CD8-positive, alpha-beta memory T cell (primary cell): ENCODE measurements around the gene TMEM255B. TPM values are rescaled to one million over a fixed set of nuclear protein-coding genes. Genes with fewer than 3 reads are reported as not detected.

ENCODE experiments used
- CTCF ChIA-PET: fragments of 350-600 bp; sonication (Branson Sonifier 250); formaldehyde crosslinking; loops from one replicate; lab custom pipeline; 2021; ENCODE audit warnings: antibody characterized with exemption; lab: Charles Lee
- POLR2A ChIA-PET: fragments of 350-600 bp; sonication (Branson Sonifier 250); formaldehyde crosslinking; loops from one replicate; lab custom pipeline; 2021; ENCODE audit warnings: antibody characterized with exemption; lab: Charles Lee
- DNase-seq, 5 donors: peaks; one replicate each; pipeline versions ENCODE4 v3.0.0 to v3.0.0-alpha.2; 2020 to 2022; ENCODE audit warnings: mixed read lengths in 1 of 5
- H3K27ac ChIP-seq: one replicate; pipeline ENCODE4 v1.7.0; 2013; ENCODE audit warnings: low read depth, mild to moderate bottlenecking, low read length, moderate library complexity
- H3K27me3 ChIP-seq: 2 replicates; pipeline ENCODE4 v1.7.0; 2013; ENCODE audit warnings: low read length, mild to moderate bottlenecking; ENCODE audit not compliant: insufficient read depth, poor library complexity, severe bottlenecking
- H3K36me3 ChIP-seq: 2 replicates; pipeline ENCODE4 v1.7.0; 2013; ENCODE audit warnings: mild to moderate bottlenecking, low read length, moderate library complexity; ENCODE audit not compliant: insufficient read depth
- H3K4me1 ChIP-seq: 2 replicates; pipeline ENCODE4 v1.7.0; 2013; ENCODE audit warnings: mild to moderate bottlenecking, low read length, moderate library complexity; ENCODE audit not compliant: insufficient read depth
- H3K4me3 ChIP-seq: 2 replicates; pipeline ENCODE4 v1.7.0; 2013; ENCODE audit warnings: mild to moderate bottlenecking, low read length
- H3K9me3 ChIP-seq: 2 replicates; pipeline ENCODE4 v1.7.0; 2013; ENCODE audit warnings: mild to moderate bottlenecking, low read length
- H3K27ac Mint-ChIP-seq, 8 donors: one replicate each; pipeline ENCODE4 v1.8.0; 2020 to 2021; ENCODE audit warnings: mixed read lengths in 8 of 8, mild to moderate bottlenecking in 6 of 8, inconsistent platforms in 3 of 8, moderate library complexity in 3 of 8
- H3K27me3 Mint-ChIP-seq, 2 donors: one replicate each; pipeline ENCODE4 v1.8.0; 2020 to 2021; ENCODE audit warnings: mixed read lengths in 2 of 2, mild to moderate bottlenecking in 1 of 2, moderate library complexity in 1 of 2
- H3K36me3 Mint-ChIP-seq, 3 donors: one replicate each; pipeline ENCODE4 v1.8.0; 2020 to 2021; ENCODE audit warnings: mixed read lengths in 3 of 3, inconsistent platforms in 1 of 3, mild to moderate bottlenecking in 1 of 3
- H3K4me1 Mint-ChIP-seq, 3 donors: one replicate each; pipeline ENCODE4 v1.8.0; 2020 to 2021; ENCODE audit warnings: mixed read lengths in 3 of 3, inconsistent platforms in 1 of 3, mild to moderate bottlenecking in 1 of 3
- H3K4me3 Mint-ChIP-seq, 7 donors: one replicate each; pipeline ENCODE4 v1.8.0; 2020 to 2021; ENCODE audit warnings: mixed read lengths in 7 of 7, mild to moderate bottlenecking in 6 of 7, moderate library complexity in 4 of 7, inconsistent platforms in 2 of 7
- H3K9me3 Mint-ChIP-seq, 5 donors: one replicate each; pipeline ENCODE4 v1.8.0; 2020 to 2022; ENCODE audit warnings: mixed read lengths in 5 of 5, mild to moderate bottlenecking in 3 of 5, moderate library complexity in 2 of 5, inconsistent platforms in 1 of 5
- polyA plus RNA-seq: library from polyadenylated mRNA; unstranded; fragments of 300-500 nt; fragmentation: Illumina TruSeq; gene quantifications from one replicate; pipeline ENCODE4 v1.2.3, GENCODE V29; 2021
- total RNA-seq, 2 experiments: library from RNA; stranded (reverse); gene quantifications; one replicate each; pipeline ENCODE4 v1.2.3, GENCODE V29; 2021

The TMEM255B gene
- total and polyA plus RNA-seq, 3 experiments from 2014 or later, result 0.57 to 0.69 TPM; not detected in 1

GRCh38 chr13:113753171-113753570, 5.9 kb upstream of the TMEM255B start:
- H3K27ac ChIP-seq, result no peak overlapping the region
- H3K27ac Mint-ChIP-seq, result no peak overlapping the region
- peaks cover 0 to 2% (median 0%) of the 10 kb centered on the region in 3 donors for H3K4me1 Mint-ChIP-seq
- no peaks in the 10 kb centered on the region for H3K36me3 Mint-ChIP-seq
- no peak for DNase-seq
- no peaks in the 10 kb centered on the region for H3K36me3 ChIP-seq
- H3K4me3 ChIP-seq, result no peak overlapping the region
- H3K4me3 Mint-ChIP-seq, result peak overlapping the region in 1 of 7 donors; percentile 27
- peaks cover 1% of the 10 kb centered on the region for H3K27me3 ChIP-seq
- POLR2A ChIA-PET, result no interaction called here
- peaks cover 9 to 21% of the 10 kb centered on the region in 2 donors for H3K27me3 Mint-ChIP-seq
- peaks cover 0 to 4% (median 0%) of the 10 kb centered on the region in 5 donors for H3K9me3 Mint-ChIP-seq
- no peaks in the 10 kb centered on the region for H3K9me3 ChIP-seq
- no peaks in the 10 kb centered on the region for H3K4me1 ChIP-seq
- CTCF ChIA-PET, result no interaction called here

- peaks cover 7% of the 10 kb centered on the region for H3K27me3 ChIP-seq
- no peaks in the 10 kb centered on the region for H3K36me3 Mint-ChIP-seq
- H3K9me3 ChIP-seq, result no peaks in the 10 kb centered on the region
- peaks cover 15 to 27% of the 10 kb centered on the region in 2 donors for H3K27me3 Mint-ChIP-seq
- H3K36me3 ChIP-seq, result no peaks in the 10 kb centered on the region
- no peak overlapping the region for H3K27ac Mint-ChIP-seq
- H3K27ac ChIP-seq, result no peak overlapping the region
- no peak overlapping the region for H3K4me3 ChIP-seq
- no peak overlapping the region for H3K4me3 Mint-ChIP-seq
- POLR2A ChIA-PET, result no interaction called here
- H3K9me3 Mint-ChIP-seq, result peaks cover 0 to 4% (median 0%) of the 10 kb centered on the region in 5 donors
- H3K4me1 Mint-ChIP-seq, result peaks cover under 1 to 5% (median 4%) of the 10 kb centered on the region in 3 donors
- no peak for DNase-seq
- H3K4me1 ChIP-seq, result peaks cover 6% of the 10 kb centered on the region
- CTCF ChIA-PET, result no interaction called here
These were observed 4.8 kb upstream of the TMEM255B start for GRCh38 chr13:113754242-113754641.

GRCh38 chr13:113754691-113755090, 4.3 kb upstream of the TMEM255B start:
- Histone ChIP-seq H3K9me3 (no peaks in the 10 kb centered on the region), H3K27me3 (peaks cover 12% of the 10 kb centered on the region), H3K4me1 (peaks cover 11% of the 10 kb centered on the region), H3K36me3 (no peaks in the 10 kb centered on the region), H3K27ac (no peak overlapping the region), H3K4me3 (no peak overlapping the region)
- POLR2A ChIA-PET, result no interaction called here
- peak in 1 of 5 donors; percentile 39 for DNase-seq
- H3K27ac Mint-ChIP-seq, result no peak overlapping the region
- H3K36me3 Mint-ChIP-seq, result peaks cover 0 to 3% (median 0%) of the 10 kb centered on the region in 3 donors
- CTCF ChIA-PET, result no interaction called here
- peaks cover 5 to 10% (median 9%) of the 10 kb centered on the region in 3 donors for H3K4me1 Mint-ChIP-seq
- peaks cover 0 to 4% (median 0%) of the 10 kb centered on the region in 5 donors for H3K9me3 Mint-ChIP-seq
- peaks cover 19 to 31% of the 10 kb centered on the region in 2 donors for H3K27me3 Mint-ChIP-seq
- H3K4me3 Mint-ChIP-seq, result no peak overlapping the region

- H3K4me3 Mint-ChIP-seq, result no peak overlapping the region
- no peaks in the 10 kb centered on the region for H3K36me3 ChIP-seq
- peaks cover 29% of the 10 kb centered on the region for H3K27me3 ChIP-seq
- peaks cover 8 to 14% (median 13%) of the 10 kb centered on the region in 3 donors for H3K4me1 Mint-ChIP-seq
- no peak for DNase-seq
- CTCF ChIA-PET, result no interaction called here
- no peaks in the 10 kb centered on the region for H3K9me3 ChIP-seq
- H3K27ac ChIP-seq, result no peak overlapping the region
- peaks cover 35 to 50% of the 10 kb centered on the region in 2 donors for H3K27me3 Mint-ChIP-seq
- peaks cover 15% of the 10 kb centered on the region for H3K4me1 ChIP-seq
- H3K27ac Mint-ChIP-seq, result no peak overlapping the region
- H3K4me3 ChIP-seq, result no peak overlapping the region
- no peaks in the 10 kb centered on the region for H3K9me3 Mint-ChIP-seq
- H3K36me3 Mint-ChIP-seq, result peaks cover 0 to 3% (median 0%) of the 10 kb centered on the region in 3 donors
- POLR2A ChIA-PET, result no interaction called here
These were observed 2.5 kb upstream of the TMEM255B start for GRCh38 chr13:113756441-113757097.

GRCh38 chr13:113759525-113760137, 605 bp downstream of the TMEM255B start:
- Histone ChIP-seq H3K4me1 (peaks cover 15% of the 10 kb centered on the region), H3K9me3 (no peaks in the 10 kb centered on the region), H3K27ac (no peak overlapping the region), H3K4me3 (peak overlapping the region; percentile 65), H3K27me3 (peaks cover 40% of the 10 kb centered on the region), H3K36me3 (no peaks in the 10 kb centered on the region)
- peaks cover 49 to 72% of the 10 kb centered on the region in 2 donors for H3K27me3 Mint-ChIP-seq
- H3K36me3 Mint-ChIP-seq, result peaks cover 0 to 3% (median 0%) of the 10 kb centered on the region in 3 donors
- ChIA-PET POLR2A (no interaction called here), CTCF (no interaction called here)
- no peak for DNase-seq
- peak overlapping the region; percentile 84 to 93 (median 88) for H3K4me3 Mint-ChIP-seq
- peaks cover 0 to 2% (median 0%) of the 10 kb centered on the region in 5 donors for H3K9me3 Mint-ChIP-seq
- H3K4me1 Mint-ChIP-seq, result peaks cover 8 to 14% (median 13%) of the 10 kb centered on the region in 3 donors
- peak overlapping the region in 3 of 8 donors; percentile 31 to 81 (median 38) for H3K27ac Mint-ChIP-seq

- Histone ChIP-seq H3K4me1 (peaks cover 15% of the 10 kb centered on the region), H3K9me3 (no peaks in the 10 kb centered on the region), H3K27me3 (peaks cover 40% of the 10 kb centered on the region), H3K4me3 (no peak overlapping the region), H3K27ac (no peak overlapping the region), H3K36me3 (no peaks in the 10 kb centered on the region)
- Mint-ChIP-seq H3K36me3 (peaks cover 0 to 3% (median 0%) of the 10 kb centered on the region in 3 donors), H3K4me1 (peaks cover 8 to 14% (median 13%) of the 10 kb centered on the region in 3 donors), H3K9me3 (peaks cover 0 to 2% (median 0%) of the 10 kb centered on the region in 5 donors), H3K27ac (no peak overlapping the region), H3K4me3 (no peak overlapping the region), H3K27me3 (peaks cover 49 to 81% of the 10 kb centered on the region in 2 donors)
- ChIA-PET CTCF (no interaction called here), POLR2A (no interaction called here)
- DNase-seq, result no peak
These were observed 2.1 kb downstream of the TMEM255B start for GRCh38 chr13:113761136-113761535.

- Mint-ChIP-seq H3K27ac (no peak overlapping the region), H3K27me3 (peaks cover 44 to 82% of the 10 kb centered on the region in 2 donors), H3K9me3 (peaks cover 0 to 2% (median 0%) of the 10 kb centered on the region in 5 donors), H3K36me3 (peaks cover 0 to 3% (median 0%) of the 10 kb centered on the region in 3 donors), H3K4me3 (peak overlapping the region in 1 of 7 donors; percentile 20), H3K4me1 (peaks cover 8 to 14% (median 11%) of the 10 kb centered on the region in 3 donors)
- ChIA-PET CTCF (no interaction called here), POLR2A (no interaction called here)
- peaks cover 15% of the 10 kb centered on the region for H3K4me1 ChIP-seq
- H3K4me3 ChIP-seq, result no peak overlapping the region
- no peak for DNase-seq
- H3K27me3 ChIP-seq, result peaks cover 40% of the 10 kb centered on the region
- no peak overlapping the region for H3K27ac ChIP-seq
- no peaks in the 10 kb centered on the region for H3K9me3 ChIP-seq
- no peaks in the 10 kb centered on the region for H3K36me3 ChIP-seq
These were observed 3.0 kb downstream of the TMEM255B start for GRCh38 chr13:113762075-113762474.

GRCh38 chr13:113762538-113762937, 3.5 kb downstream of the TMEM255B start:
- ChIA-PET CTCF (no interaction called here), POLR2A (no interaction called here)
- Histone ChIP-seq H3K9me3 (no peaks in the 10 kb centered on the region), H3K27me3 (peaks cover 40% of the 10 kb centered on the region), H3K36me3 (no peaks in the 10 kb centered on the region), H3K4me1 (peaks cover 15% of the 10 kb centered on the region), H3K4me3 (no peak overlapping the region), H3K27ac (no peak overlapping the region)
- DNase-seq, result no peak
- peaks cover 8 to 14% (median 11%) of the 10 kb centered on the region in 3 donors for H3K4me1 Mint-ChIP-seq
- peaks cover 0 to 3% (median 0%) of the 10 kb centered on the region in 3 donors for H3K36me3 Mint-ChIP-seq
- H3K4me3 Mint-ChIP-seq, result no peak overlapping the region
- peaks cover 0 to 2% (median 0%) of the 10 kb centered on the region in 5 donors for H3K9me3 Mint-ChIP-seq
- H3K27ac Mint-ChIP-seq, result no peak overlapping the region
- peaks cover 43 to 80% of the 10 kb centered on the region in 2 donors for H3K27me3 Mint-ChIP-seq
